ENCODE data around the gene FCHSD2.

DNA sequence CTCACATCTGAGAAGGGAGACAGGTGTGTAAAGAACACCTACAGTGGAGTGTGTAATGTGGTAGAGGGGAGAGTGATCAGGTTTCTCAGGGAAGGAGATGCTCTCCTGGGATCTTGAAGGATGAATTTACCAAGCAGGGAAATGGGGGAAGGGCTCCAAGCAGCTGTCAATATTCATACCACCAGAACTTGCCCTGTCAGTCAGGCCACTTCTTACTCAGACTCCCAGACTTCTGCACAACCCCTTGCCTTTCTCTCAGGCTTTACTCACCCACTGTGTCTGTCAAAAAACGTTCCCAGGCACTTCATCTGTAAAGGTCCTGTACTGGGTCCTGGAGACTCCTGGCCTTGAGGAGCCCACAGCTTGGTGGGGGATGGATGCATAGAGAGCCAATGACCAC is 14.0 kb upstream of the FCHSD2 start:
- TF ChIP-seq, protein P1, sequence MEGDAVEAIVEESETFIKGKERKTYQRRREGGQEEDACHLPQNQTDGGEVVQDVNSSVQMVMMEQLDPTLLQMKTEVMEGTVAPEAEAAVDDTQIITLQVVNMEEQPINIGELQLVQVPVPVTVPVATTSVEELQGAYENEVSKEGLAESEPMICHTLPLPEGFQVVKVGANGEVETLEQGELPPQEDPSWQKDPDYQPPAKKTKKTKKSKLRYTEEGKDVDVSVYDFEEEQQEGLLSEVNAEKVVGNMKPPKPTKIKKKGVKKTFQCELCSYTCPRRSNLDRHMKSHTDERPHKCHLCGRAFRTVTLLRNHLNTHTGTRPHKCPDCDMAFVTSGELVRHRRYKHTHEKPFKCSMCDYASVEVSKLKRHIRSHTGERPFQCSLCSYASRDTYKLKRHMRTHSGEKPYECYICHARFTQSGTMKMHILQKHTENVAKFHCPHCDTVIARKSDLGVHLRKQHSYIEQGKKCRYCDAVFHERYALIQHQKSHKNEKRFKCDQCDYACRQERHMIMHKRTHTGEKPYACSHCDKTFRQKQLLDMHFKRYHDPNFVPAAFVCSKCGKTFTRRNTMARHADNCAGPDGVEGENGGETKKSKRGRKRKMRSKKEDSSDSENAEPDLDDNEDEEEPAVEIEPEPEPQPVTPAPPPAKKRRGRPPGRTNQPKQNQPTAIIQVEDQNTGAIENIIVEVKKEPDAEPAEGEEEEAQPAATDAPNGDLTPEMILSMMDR (IDR thresholded peaks at IDR 0.05; ENCODE audit: control extremely low read depth in 1 of 3, insufficient read depth in 1 of 3, low read depth in 1 of 3, low read length in 3 of 3), result no peak
- TF ChIP-seq, protein P2, sequence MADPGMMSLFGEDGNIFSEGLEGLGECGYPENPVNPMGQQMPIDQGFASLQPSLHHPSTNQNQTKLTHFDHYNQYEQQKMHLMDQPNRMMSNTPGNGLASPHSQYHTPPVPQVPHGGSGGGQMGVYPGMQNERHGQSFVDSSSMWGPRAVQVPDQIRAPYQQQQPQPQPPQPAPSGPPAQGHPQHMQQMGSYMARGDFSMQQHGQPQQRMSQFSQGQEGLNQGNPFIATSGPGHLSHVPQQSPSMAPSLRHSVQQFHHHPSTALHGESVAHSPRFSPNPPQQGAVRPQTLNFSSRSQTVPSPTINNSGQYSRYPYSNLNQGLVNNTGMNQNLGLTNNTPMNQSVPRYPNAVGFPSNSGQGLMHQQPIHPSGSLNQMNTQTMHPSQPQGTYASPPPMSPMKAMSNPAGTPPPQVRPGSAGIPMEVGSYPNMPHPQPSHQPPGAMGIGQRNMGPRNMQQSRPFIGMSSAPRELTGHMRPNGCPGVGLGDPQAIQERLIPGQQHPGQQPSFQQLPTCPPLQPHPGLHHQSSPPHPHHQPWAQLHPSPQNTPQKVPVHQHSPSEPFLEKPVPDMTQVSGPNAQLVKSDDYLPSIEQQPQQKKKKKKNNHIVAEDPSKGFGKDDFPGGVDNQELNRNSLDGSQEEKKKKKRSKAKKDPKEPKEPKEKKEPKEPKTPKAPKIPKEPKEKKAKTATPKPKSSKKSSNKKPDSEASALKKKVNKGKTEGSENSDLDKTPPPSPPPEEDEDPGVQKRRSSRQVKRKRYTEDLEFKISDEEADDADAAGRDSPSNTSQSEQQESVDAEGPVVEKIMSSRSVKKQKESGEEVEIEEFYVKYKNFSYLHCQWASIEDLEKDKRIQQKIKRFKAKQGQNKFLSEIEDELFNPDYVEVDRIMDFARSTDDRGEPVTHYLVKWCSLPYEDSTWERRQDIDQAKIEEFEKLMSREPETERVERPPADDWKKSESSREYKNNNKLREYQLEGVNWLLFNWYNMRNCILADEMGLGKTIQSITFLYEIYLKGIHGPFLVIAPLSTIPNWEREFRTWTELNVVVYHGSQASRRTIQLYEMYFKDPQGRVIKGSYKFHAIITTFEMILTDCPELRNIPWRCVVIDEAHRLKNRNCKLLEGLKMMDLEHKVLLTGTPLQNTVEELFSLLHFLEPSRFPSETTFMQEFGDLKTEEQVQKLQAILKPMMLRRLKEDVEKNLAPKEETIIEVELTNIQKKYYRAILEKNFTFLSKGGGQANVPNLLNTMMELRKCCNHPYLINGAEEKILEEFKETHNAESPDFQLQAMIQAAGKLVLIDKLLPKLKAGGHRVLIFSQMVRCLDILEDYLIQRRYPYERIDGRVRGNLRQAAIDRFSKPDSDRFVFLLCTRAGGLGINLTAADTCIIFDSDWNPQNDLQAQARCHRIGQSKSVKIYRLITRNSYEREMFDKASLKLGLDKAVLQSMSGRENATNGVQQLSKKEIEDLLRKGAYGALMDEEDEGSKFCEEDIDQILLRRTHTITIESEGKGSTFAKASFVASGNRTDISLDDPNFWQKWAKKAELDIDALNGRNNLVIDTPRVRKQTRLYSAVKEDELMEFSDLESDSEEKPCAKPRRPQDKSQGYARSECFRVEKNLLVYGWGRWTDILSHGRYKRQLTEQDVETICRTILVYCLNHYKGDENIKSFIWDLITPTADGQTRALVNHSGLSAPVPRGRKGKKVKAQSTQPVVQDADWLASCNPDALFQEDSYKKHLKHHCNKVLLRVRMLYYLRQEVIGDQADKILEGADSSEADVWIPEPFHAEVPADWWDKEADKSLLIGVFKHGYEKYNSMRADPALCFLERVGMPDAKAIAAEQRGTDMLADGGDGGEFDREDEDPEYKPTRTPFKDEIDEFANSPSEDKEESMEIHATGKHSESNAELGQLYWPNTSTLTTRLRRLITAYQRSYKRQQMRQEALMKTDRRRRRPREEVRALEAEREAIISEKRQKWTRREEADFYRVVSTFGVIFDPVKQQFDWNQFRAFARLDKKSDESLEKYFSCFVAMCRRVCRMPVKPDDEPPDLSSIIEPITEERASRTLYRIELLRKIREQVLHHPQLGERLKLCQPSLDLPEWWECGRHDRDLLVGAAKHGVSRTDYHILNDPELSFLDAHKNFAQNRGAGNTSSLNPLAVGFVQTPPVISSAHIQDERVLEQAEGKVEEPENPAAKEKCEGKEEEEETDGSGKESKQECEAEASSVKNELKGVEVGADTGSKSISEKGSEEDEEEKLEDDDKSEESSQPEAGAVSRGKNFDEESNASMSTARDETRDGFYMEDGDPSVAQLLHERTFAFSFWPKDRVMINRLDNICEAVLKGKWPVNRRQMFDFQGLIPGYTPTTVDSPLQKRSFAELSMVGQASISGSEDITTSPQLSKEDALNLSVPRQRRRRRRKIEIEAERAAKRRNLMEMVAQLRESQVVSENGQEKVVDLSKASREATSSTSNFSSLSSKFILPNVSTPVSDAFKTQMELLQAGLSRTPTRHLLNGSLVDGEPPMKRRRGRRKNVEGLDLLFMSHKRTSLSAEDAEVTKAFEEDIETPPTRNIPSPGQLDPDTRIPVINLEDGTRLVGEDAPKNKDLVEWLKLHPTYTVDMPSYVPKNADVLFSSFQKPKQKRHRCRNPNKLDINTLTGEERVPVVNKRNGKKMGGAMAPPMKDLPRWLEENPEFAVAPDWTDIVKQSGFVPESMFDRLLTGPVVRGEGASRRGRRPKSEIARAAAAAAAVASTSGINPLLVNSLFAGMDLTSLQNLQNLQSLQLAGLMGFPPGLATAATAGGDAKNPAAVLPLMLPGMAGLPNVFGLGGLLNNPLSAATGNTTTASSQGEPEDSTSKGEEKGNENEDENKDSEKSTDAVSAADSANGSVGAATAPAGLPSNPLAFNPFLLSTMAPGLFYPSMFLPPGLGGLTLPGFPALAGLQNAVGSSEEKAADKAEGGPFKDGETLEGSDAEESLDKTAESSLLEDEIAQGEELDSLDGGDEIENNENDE (IDR thresholded peaks at IDR 0.05; ENCODE audit: insufficient replicate concordance, low read length), result no peak
- TF ChIP-seq GABPA (IDR thresholded peaks at IDR 0.05; ENCODE audit: borderline replicate concordance, insufficient read depth, low read length) (no peak), YY1 (IDR thresholded peaks at IDR 0.05; ENCODE audit: low read depth, low read length) (no peak), TAF1 (IDR thresholded peaks at IDR 0.05; ENCODE audit: low read depth, low read length) (no peak)
